Activated CD8-positive, alpha-beta memory T cell treated with anti-CD3 and anti-CD28 coated beads for 24 hours (primary cell): Measurements from ENCODE around the gene ZNF432.
"Not testable (repeated sequence)": the region's sequence is repeated elsewhere in the genome, so short reads cannot be mapped to it uniquely, and the experiment has no call there.

Source experiments
- DNase-seq: peaks from one replicate; pipeline ENCODE4 v3.0.0-alpha.2; 2020

Gene ZNF432

DNA sequence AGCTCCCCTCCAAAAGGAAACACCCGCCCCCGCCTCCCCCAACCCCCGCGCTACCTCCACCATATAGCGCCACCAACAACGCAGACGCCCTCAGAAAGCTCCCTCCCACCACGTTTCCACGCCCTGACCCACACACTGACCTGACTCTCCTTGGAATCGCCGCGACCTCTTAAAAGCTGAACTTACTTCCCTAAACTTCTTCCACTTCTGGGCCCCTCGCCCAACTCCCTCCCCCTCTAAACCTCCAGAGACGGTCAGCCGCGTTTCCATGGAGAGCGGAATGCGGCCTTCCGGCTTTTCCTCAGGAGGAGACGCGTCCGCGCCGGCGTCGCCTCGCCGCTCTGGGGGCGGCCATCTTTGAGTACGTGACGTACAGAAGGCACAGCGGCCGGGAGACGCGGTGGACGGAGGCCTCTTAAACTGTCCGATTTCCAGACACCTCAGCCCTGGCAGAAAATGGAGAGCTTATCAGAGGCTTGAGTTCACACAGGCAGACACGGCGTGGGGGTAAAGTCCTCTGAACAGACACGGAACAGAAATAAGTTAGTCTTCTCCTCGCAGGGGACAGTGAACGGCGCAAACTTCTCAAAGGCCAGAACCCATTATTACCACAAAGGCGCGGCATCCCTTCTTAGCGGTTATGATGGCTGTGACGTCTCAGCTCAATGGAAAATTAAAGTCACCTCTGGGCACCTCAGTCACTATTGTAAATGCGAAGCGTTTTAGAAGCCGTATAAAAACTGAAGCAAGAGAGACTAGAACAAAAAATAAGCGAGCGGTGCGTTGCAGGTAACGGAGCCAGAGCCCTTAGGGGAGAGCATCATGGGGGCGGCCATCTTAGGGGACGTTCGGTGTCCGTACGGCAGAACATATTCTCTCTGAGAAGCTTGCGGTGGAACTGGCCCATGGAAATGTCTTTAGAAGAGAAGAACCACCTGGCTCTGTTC, at the start of gene ZNF432:
Gene ZNF432, minus strand, starts transcription at position 284 of the 947 bp plus-strand sequence. CDS start 1,970 bp downstream, outside the sequence.
- DNase-seq = peak; percentile 91

DNA sequence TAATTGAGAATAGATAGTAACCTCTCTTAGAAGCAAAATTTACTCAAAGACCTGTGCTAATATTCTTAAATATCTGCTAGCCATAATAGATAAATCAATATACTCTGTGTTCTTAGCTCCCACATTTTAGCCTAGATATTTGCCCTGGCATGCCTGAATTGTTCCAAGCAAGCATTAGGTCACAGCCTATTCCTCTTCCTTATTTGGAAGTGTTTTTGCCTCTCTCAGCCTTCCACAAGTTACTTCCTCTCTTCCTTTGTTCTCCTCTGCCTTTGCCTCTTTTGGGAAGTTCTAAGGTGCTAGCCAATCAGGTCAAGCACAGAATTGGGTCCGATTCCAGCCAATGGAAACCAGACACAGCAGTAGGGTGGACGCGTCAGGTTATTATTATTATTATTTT, 47.8 kb upstream of the ZNF432 start:
- not testable (repeated sequence) for DNase-seq

DNA sequence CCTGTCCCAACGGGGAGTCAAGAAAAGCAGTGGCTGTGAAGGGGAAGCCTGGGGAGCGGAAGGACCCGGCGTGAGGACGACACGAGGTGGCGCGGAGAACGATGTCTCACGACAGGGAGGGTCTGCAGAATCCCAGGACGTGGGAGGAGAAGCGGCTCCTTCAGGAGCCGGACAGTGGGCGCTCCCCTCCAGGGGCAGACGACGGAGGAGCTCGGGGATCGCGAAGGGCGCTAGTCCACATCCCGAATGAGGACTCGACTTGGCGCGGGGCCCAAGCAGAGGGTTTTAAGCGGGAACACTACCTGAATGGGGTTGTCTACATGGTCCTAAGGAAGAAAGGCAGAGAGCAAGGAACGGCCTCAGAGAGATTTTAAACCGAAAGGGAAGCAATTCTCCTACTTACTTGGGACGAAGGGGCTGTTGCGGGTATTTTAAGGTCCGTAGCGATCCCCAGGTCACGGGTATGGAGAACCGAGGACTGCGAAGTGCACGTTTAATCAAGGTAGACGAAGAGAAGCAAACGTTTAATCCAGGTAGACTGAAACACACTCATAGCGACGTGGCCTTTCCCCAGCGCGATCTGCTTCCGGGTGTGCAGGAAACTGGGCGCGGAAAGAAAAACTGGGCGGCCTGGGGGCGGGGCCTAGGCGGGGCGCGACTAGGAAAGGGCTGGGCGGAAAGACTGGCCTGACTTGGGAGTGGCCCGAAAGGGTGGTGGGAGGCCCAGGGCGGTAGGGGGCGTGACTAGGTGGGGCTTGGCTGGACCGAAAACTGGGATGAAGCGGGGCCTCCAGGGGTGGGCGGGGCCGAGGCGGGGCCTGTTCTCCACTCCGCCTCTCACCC, 46.8 kb upstream of the ZNF432 start, which contains the start of gene ZNF841:
Gene ZNF841, minus strand, starts transcription at position 594 of the 843 bp plus-strand sequence. CDS start 10,964 bp downstream, outside the sequence.
- DNase-seq = peak; percentile 94

DNA sequence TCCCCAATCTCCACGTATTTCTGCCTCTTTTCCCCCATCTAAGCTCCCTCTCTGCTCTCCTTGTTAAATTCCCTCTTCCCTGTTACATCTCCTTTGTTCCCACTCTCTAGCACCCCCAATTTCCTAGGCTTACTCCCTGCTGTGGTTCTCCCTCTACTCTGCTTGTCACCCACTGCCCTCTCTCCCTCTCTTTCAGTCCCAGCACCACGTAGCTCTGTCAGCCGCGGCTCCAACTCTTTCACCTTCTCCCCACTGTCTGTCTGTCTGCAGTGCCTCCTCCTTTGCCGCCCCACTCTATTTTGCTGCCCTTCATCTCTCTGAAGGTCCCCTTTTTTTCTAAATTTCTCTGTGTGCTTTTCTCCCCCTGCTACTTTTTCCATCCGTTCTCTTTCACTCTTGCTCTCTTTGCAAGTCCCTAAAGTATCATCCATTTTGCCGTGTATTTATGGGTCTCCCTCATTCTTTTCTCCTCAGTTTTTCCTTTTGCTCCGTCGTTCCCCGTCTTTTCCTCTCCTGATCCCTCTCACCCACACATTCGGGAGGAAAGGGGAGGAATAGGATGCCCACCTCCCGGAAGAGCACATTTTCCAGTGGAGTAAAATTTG, 46.0 kb upstream of the ZNF432 start:
- no peak for DNase-seq

DNA sequence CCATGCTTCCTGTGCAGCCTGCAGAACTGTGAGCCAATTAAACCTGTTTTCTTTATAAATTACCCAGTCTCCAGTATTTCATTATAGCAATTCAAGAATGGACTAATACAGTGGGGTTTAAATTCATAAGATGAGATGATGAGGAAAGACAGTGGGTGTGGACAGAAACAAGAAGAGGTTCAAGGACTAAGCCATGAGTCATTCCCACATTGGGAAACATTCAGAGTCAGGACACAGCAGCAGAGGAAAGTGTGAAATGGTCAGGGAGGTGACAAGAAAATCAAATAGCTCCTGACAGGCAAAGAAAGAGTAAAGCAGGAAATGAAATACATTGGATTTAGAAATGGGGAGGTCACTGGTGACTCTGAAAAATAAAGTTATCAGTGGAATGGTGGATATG, 37.8 kb upstream of the ZNF432 start:
- DNase-seq = no peak

DNA sequence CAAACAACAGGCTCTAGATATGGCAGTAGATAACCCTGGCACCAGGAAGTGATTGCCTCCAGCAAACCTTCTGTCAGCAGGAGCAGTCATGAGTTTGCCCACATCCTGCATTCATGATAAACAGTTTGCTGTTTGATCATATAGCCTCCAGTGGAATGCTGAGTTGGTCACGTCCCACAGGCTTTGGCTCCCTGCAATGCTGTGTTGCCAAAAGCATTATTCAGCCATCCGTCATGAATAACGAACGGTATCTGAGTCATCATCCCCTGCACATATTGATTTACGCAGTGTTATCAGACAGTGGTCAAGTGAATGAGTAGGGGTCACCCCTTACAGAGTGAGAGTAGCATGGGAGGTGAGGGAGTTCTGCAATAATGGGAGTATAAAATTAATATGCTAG, 21.9 kb upstream of the ZNF432 start:
- no peak for DNase-seq

DNA sequence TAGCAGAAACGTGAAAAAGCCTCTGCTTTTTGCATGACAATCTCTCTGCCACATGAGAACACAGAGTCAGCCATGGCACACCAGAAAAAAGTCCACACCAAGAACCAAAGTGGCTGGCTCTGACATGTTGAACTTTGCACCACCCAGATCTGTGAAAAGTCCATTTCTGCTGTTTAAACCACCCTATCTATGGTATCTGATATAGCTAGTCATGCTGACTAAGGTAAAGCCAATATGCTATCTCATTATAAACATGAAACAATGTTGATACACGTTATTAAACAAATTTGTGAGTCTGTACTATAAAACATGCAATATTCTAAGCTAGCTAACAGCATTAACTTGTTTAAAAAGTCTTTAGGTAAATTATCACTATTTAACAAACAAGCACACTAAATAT, 21.0 kb upstream of the ZNF432 start:
- DNase-seq = no peak

DNA sequence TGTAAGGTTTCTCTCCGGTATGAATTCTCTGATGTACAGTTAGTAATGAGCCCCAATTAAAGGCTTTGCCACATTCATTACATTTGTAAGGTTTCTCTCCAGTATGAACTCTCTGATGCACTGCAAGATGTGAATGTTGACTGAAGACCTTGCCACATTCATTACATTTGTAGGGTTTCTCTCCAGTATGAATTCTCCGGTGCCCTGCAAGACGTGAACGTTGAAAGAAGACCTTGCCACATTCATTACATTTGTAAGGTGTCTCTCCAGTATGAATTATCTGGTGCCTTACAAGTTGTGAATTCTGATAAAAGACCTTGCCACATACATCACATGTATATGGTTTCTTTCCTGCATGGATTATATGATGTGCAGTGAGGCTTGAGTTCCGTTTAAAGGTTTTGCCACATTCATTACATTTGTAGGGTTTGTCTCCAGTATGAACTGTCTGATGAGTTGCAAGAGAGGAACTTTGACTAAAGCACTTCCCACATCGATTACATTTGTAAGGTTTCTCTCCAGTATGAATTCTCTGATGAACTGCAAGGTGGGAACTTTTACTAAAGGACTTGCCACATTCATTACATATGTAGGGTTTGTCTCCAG, 17.7 kb upstream of the ZNF432 start:
- DNase-seq = no peak

DNA sequence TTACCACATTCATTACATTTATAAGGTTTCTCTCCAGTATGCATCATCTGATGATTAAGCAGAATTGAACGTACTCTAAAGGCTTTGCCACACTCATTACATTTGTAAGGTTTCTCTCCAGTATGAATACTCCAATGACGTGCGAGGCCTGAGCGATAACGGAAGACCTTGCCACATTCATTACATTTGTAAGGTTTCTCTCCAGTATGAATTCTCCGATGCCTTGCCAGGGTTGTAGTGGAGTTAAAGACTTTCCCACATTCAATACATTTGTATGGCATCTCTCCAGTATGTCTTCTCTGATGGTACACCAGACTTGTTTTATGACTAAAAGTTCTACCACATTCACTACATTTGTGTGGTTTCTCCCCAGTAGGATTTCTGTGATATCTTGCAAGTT, 16.8 kb upstream of the ZNF432 start:
- DNase-seq = no peak

DNA sequence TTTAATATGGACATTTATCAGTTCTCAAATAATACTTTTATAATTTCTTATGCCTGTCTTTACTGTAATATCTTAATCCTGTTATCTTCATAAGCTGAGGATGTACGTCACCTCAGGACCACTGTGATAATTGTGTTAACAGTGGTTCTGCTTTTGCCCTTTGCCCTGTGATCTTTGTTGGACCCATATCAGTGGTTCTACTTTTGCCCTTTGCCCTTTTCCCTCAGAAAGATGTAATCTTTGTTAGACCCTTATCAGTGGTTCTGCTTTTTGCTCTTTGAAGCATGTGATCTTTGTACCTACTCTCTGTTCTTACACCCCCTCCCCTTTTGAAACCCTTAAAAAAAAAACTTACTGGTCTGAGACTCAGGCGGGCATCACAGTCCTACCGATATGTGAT, 7.8 kb upstream of the ZNF432 start:
- not testable (repeated sequence) for DNase-seq

DNA sequence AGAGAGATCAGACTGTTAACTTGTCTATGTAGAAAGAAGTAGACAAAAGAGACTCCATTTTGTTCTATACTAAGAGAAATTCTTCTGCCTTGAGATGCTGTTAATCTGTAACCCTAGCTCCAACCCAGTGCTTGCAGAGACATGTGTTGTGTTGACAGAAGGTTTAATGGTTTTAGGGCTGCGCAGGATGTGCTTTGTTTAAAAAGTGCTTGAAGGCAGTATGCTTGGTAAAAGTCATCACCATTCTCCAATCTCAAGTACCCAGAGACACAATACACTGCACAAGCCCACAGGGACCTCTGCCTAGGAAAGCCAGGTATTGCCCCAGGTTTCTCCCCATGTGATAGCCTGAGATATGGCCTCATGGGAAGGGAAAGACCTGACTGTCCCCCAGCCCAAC, 3.1 kb upstream of the ZNF432 start:
- not testable (repeated sequence) for DNase-seq

DNA sequence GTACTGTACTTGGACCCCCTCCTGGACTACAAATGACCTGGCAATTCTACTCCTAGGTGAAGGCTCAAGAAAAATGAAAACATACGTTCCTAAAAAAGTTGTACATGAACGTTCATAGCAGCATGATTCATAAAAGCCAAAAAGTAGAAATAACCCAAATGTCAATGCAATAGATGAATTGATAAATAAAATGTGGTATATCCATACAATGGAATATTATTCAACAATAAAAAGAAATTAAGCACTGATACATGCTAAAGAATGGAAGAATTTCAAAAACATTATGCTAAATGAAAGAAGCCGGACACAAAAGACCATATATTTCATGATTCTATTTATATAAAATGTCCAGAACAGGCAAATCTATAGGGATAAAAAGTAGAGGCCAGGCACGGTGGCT, 9.5 kb downstream of the ZNF432 start:
- DNase-seq = no peak

DNA sequence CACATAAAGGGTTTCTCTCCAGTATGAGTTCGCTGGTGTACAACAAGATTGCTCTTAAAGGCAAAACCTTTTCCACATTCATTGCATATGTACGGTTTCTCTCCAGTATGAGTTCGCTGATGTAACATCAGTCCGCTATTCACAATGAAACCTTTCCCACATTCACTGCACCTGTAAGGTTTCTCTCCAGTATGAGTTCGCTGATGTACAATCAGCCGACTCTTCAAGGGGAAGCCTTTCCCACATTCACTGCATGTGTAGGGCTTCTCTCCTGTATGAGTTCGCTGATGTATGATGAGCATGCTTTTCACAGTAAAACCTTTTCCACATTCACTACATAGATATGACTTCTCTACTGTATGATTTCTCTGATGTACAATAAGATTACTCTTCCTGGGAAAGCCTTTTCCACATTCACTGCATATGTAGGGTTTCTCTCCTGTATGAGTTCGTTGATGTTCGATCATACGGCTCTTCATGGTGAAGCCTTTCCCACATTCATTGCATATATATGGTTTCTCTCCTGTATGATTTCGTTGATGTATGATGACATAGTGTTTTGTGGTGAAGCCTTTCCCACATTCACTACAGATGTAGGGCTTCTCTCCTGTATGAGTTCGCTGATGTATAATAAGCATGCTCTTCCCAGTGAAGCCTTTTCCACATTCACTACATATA, 14.4 kb downstream of the ZNF432 start:
- no peak for DNase-seq

DNA sequence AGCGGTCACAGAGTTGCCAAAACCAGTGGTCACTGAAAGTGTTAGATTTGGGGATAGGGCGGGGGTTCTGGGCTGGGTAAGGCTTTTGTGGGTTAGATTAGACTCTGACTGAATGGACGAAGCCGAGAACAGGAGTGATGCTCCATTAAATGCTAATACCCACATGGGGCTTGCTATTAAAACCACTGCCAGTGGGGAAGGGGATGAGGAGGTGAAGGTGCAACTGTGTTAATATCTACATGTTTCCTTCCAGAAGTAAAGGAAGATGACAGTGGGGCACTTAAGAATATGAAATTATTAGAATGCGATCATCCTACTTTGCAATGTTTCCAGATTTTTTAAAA, 19.9 kb downstream of the ZNF432 start:
- no peak for DNase-seq

DNA sequence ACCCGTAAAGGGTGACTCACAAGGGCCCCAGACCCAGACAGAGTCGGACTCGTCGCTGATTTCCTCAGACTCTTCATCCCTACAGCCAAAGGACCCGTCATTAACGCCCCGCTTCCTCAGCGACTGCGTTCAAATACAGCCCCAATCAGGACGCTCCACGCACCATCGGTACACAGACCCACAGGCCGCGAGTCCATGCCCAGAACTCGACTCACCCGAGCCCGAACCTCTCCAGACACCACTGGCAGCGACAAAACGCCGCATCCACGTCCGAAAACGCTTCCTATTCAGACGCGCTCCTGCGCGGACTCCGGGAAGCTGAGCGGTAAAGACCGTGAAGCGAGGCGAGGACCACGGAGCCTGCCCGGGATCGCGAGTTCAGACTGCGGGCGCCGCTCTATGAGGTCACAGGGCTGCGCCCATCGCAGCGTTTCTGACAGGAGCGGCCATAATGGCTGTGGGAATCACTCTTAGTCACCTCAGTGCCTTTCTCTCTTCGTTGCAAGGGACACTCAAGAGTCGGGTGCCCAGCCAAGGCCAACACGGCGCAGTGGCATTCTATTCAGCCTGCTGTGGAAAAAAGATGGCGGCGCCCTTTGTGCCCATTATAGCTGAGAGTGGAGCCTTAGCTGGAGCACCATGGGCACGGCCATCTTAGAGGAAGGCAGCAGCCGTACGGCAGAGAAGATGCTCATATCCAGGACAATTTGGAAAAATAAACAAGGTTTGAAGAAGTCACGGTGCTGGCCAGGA, 20.4 kb downstream of the ZNF432 start, which contains the start of gene ZNF614:
Gene ZNF614, minus strand, starts transcription at position 353 of the 753 bp plus-strand sequence. CDS start 2,634 bp downstream, outside the sequence.
- DNase-seq = peak; percentile 95

DNA sequence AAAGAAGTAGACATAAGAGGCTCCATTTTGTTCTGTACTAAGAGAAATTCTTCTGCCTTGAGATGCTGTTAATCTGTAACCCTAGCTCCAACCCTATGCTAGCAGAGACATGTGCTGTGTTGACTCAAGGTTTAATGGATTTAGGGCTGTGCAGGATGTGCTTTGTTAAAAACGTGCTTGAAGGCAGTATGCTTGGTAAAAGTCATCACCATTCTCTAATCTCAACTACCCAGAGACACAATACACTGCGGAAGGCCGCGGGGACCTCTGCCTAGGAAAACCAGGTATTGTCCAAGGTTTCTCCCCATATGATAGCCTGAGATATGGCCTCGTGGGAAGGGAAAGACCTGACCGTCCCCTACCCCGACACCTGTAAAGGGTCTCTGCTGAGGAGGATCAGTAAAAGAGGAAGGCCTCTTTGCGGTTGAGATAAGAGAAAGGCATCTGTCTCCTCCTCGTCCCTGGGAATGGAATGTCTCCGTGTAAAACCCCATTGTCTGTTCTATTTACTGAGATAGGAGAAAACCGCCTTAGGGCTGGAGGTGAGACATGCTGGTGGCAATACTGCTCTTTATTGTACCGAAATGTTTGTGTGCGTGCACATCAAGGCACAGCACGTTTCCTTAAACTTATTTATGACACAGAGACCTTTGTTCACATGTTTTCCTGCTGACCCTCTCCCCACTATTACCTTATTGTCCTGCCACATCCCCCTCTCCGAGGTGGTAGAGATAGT, 22.2 kb downstream of the ZNF432 start:
- not testable (repeated sequence) for DNase-seq

DNA sequence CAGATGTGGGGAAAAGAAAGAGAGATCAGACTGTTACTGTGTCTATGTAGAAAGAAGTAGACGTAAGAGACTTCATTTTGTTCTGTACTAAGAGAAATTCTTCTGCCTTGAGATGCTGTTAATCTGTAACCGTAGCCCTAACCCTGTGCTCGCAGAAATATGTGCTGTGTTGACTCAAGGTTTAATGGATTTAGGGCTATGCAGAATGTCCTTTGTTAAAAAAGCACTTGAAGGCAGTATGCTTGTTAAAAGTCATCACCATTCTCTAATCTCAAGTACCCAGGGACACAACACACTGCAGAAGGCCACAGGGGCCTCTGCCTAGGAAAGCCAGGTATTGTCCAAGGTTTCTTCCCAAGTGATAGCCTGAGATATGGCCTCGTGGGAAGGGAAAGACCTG, 24.2 kb downstream of the ZNF432 start:
- not testable (repeated sequence) for DNase-seq

DNA sequence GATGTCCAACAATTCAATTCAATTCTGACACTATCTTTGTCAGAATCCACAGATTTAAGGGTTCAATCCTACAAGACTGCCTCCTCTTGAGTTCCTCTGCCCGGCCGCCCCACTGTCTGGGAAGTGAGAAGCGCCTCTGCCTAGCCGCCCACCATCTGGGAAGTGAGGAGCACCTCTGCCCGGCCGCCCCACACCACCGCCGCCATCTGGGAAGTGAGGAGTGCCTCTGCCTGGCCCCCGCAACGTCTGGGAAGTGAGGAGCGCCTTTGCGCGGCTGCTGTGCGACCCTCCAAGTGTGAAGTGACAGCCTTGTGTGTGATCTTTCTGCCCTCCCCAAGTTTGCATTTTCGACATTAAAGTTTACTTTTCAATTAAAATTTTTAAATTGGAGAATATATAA, 26.4 kb downstream of the ZNF432 start:
- no peak for DNase-seq

DNA sequence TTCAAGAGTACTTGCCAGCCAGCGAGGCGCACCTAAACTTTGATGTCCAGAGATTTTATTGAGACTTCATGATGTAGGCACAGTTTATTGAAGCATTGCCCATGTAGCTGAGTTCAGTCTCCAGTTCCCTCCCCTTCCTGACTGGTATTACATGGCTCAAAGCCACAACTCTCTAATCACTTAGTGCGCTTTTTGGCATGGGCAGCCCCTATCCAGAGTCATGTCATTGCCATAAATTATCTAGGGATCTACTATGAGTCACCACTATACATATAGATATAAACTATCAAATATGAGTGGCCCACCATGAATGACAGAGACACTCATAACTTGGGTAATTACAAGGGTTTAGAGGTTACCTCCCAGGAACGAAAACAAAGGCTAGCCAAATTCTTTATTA, 28.1 kb downstream of the ZNF432 start:
- no peak for DNase-seq

DNA sequence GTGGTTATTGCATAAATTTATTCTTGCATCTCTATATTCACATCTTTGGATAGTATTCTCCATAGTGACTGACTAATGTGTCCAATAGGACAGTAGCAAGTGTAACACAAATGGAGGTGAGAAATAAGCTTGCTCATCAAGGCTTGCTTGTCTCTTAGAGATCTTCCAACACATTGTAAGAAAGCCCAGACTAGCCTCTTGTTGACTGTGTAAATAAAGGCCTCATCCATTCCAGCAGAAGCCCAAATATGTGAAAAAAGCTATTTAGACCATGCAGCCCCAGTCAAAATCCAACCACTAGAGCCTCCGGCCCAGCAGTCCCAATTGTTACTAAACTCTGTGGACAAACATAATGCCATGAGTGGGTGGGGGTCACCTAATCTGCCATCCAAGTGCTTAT, 38.0 kb downstream of the ZNF432 start:
- DNase-seq = no peak
